GM23248 (cell line): ENCODE results near the gene KIF4B. TPM values are rescaled to one million over a fixed set of nuclear protein-coding genes. Genes with fewer than 3 reads are reported as not detected.
"Not testable (repeated sequence)": the region's sequence is repeated elsewhere in the genome, so short reads cannot be mapped to it uniquely, and the experiment has no call there.

Source experiments
- DNase-seq: peaks from one replicate; pipeline ENCODE4 v3.0.0-alpha.2; 2015
- H2AFZ ChIP-seq: fragments of 200-600 bp; sonication (generic); 2 replicates; pipeline ENCODE4 v1.6.1; 2016; ENCODE audit warnings: antibody characterized with exemption
- H3F3A ChIP-seq: fragments of 200-600 bp; sonication (generic); 2 replicates; pipeline ENCODE4 v1.6.1; 2016; ENCODE audit warnings: mild to moderate bottlenecking, antibody characterized with exemption, mixed run types; ENCODE audit not compliant: insufficient read depth
- H3K27ac ChIP-seq: fragments of 200-600 bp; sonication (generic); 2 replicates; pipeline ENCODE4 v1.5.1; 2016; ENCODE audit warnings: mild to moderate bottlenecking
- H3K27me3 ChIP-seq: fragments of 200-600 bp; sonication (generic); replicated peaks from 2 replicates; pipeline ENCODE4 v1.6.1; 2016; ENCODE audit warnings: mild to moderate bottlenecking; ENCODE audit not compliant: insufficient read depth
- H3K36me3 ChIP-seq: fragments of 200-600 bp; sonication (generic); 2 replicates; pipeline ENCODE4 v1.6.1; 2016; ENCODE audit warnings: low read depth, mild to moderate bottlenecking
- H3K4me1 ChIP-seq: fragments of 200-600 bp; sonication (generic); 2 replicates; pipeline ENCODE4 v1.6.1; 2016; ENCODE audit warnings: mild to moderate bottlenecking; ENCODE audit not compliant: insufficient read depth
- H3K4me2 ChIP-seq: fragments of 200-600 bp; sonication (generic); one replicate; pipeline ENCODE4 v1.6.1; 2016; ENCODE audit warnings: mild to moderate bottlenecking; ENCODE audit not compliant: unreplicated experiment
- H3K4me3 ChIP-seq: fragments of 200-600 bp; sonication (generic); 2 replicates; pipeline ENCODE4 v1.5.1; 2016; ENCODE audit warnings: mild to moderate bottlenecking
- H3K79me2 ChIP-seq: fragments of 200-600 bp; sonication (generic); 2 replicates; pipeline ENCODE4 v1.6.1; 2016; ENCODE audit warnings: mild to moderate bottlenecking; ENCODE audit not compliant: insufficient read depth
- H3K9ac ChIP-seq: fragments of 200-600 bp; sonication (generic); 2 replicates; pipeline ENCODE4 v1.6.1; 2016; ENCODE audit warnings: mild to moderate bottlenecking
- H3K9me2 ChIP-seq: fragments of 200-600 bp; sonication (generic); 2 replicates; pipeline ENCODE4 v1.6.1; 2016; ENCODE audit warnings: mixed run types, mild to moderate bottlenecking, moderate library complexity; ENCODE audit not compliant: insufficient read depth
- H3K9me3 ChIP-seq: fragments of 200-600 bp; sonication (generic); one replicate; pipeline ENCODE4 v1.6.1; 2017; ENCODE audit warnings: low read depth
- H4K20me1 ChIP-seq: fragments of 200-600 bp; sonication (generic); 2 replicates; pipeline ENCODE4 v1.6.0; 2016; ENCODE audit not compliant: insufficient read depth
- EZH2 ChIP-seq: fragments of 200-600 bp; sonication (generic); IDR thresholded peaks from 2 replicates; pipeline ENCODE4 v1.6.1; 2018; ENCODE audit warnings: antibody characterized with exemption, mild to moderate bottlenecking; ENCODE audit not compliant: insufficient read depth, poor library complexity, severe bottlenecking
- EZH2phosphoT487 ChIP-seq: fragments of 200-600 bp; sonication (generic); IDR thresholded peaks from 2 replicates; pipeline ENCODE4 v1.6.1; 2018; ENCODE audit warnings: antibody characterized with exemption, moderate library complexity, mild to moderate bottlenecking, low read depth; ENCODE audit not compliant: insufficient read depth
- WGBS, 2 experiments: methylation state at CpG; one replicate each; pipeline ENCODE4 v1.1.6; 2015 to 2017; ENCODE audit warnings: low lambda C conversion rate in 2 of 2, low coverage in 1 of 2; ENCODE audit errors: missing lambda C conversion rate in 2 of 2; 5-methylcytosine and 5-hydroxymethylcytosine counted together
- in situ Hi-C: fragments of 300-500 bp; cut with MboI; formaldehyde crosslinking; loops from 2 replicates; pipeline ENCODE4 v1.15.0; 2020
- polyA plus RNA-seq: library from polyadenylated mRNA; unstranded; fragments of >200 nt; fragmentation: Nextera tagmentation; extraction: Ambion mirVana; gene quantifications from 2 replicates; pipeline ENCODE4 v1.2.1, GENCODE V29; 2016
- total RNA-seq: library from RNA; depleted of rRNA; stranded (reverse); fragments of >200 nt; shearing (Covaris generic); gene quantifications from 2 replicates; pipeline ENCODE4 v1.2.3, GENCODE V29; 2014

The KIF4B gene
- total and polyA plus RNA-seq, 2 experiments from 2014 or later = not detected

DNA sequence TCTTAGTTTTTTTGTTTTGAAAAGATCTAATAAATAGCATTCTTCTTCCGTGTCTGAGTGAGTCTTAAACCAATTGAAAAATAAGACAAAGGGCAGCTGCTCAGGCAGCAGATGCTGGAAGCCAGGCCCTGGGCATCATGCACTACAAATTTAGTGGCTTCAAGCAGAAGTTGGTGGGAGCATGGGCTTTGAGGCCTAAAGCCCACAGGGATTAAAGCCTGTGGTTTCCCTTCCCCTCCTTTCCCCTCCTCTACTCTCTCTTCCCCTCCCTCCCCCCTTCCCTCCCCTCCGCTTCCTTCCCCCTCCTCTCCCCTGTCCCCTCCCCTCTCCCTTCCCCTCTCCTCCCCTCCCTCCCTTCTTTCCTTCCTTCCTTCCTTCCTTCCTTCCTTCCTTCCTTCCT is 20.1 kb upstream of the KIF4B start:
- H4K20me1 ChIP-seq = no peaks in the 10 kb centered on the region
- TF ChIP-seq EZH2phosphoT487 = no peak
- no peak for TF ChIP-seq EZH2
- no peak overlapping the region for H2AFZ ChIP-seq
- no peaks in the 10 kb centered on the region for H3K4me1 ChIP-seq
- H3K4me2 ChIP-seq = no peak overlapping the region
- H3K9ac ChIP-seq = no peak overlapping the region
- H3F3A ChIP-seq = no peaks in the 10 kb centered on the region
- no peak overlapping the region for H3K4me3 ChIP-seq
- no peak overlapping the region for H3K27ac ChIP-seq
- H3K79me2 ChIP-seq = no peaks in the 10 kb centered on the region
- H3K27me3 ChIP-seq = 0 out of 2 replicates have a peak, but pooled peaks cover 4% of the 10 kb centered on the region
- no peak for DNase-seq
- H3K9me2 ChIP-seq = no peaks in the 10 kb centered on the region
- H3K9me3 ChIP-seq = no peaks in the 10 kb centered on the region
- 11 to 33% methylated on average over 1 to 2 of the region's 2 CpGs for WGBS, 2 experiments
- H3K36me3 ChIP-seq = no peaks in the 10 kb centered on the region
- in situ Hi-C loops = no loop called here

DNA sequence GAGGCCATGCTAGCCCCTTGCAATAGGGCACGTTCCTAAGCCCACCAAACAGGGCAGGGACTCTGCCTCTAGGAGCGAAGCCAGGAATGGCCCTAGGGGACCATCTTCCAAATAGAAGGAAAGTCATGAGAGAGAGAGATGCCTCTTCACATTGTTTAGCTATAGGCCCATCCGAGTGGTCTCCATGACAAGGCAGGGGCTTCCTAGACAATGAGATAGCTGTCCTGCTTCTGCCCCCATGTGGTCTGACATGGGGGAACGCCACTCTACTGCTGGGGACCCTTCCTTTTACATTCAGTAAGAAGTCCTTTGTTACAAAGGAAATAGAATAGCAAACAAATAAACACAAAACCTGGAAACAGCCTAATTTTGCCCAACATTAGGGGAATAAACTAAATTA is 17.9 kb upstream of the KIF4B start:
- TF ChIP-seq EZH2 = no peak
- TF ChIP-seq EZH2phosphoT487 = no peak
- no peak overlapping the region for H2AFZ ChIP-seq
- no peaks in the 10 kb centered on the region for H3K4me1 ChIP-seq
- H3K27ac ChIP-seq = no peak overlapping the region
- in situ Hi-C loops = no loop called here
- no peak overlapping the region for H3K4me2 ChIP-seq
- WGBS, 2 experiments = 28 to 47% methylated on average over 4 of the region's 4 CpGs
- no peak overlapping the region for H3K9ac ChIP-seq
- no peaks in the 10 kb centered on the region for H3F3A ChIP-seq
- no peaks in the 10 kb centered on the region for H3K36me3 ChIP-seq
- H3K79me2 ChIP-seq = no peaks in the 10 kb centered on the region
- H3K27me3 ChIP-seq = 0 out of 2 replicates have a peak, but pooled peaks cover 4% of the 10 kb centered on the region
- H3K4me3 ChIP-seq = no peak overlapping the region
- H3K9me2 ChIP-seq = no peaks in the 10 kb centered on the region
- H4K20me1 ChIP-seq = no peaks in the 10 kb centered on the region
- H3K9me3 ChIP-seq = no peaks in the 10 kb centered on the region
- no peak for DNase-seq

DNA sequence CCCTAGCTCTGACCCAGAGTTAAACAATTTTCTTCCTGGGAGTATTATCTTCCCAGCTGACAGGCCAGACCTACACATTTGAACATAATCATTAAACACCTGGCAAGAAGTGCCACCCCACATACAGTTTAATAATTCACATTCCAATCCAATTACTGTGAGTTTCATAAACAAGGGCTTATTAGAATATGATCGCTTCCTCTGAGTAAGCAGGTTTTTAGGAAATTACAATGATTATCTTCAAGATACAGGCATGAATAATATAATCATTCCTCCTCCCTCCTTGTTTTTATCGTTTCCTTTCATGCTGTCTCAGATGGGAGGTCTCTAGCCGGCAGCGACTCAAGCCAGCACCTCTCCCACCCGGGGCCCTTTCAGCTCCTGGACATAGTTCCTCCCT is 15.8 kb upstream of the KIF4B start:
- Histone ChIP-seq H3K4me3 (no peak overlapping the region), H3K79me2 (no peaks in the 10 kb centered on the region), H3K4me2 (no peak overlapping the region), H3K4me1 (no peaks in the 10 kb centered on the region), H2AFZ (no peak overlapping the region), H3K27ac (no peak overlapping the region), H3K9me3 (no peaks in the 10 kb centered on the region), H3K9me2 (no peaks in the 10 kb centered on the region), H3F3A (no peaks in the 10 kb centered on the region), H4K20me1 (no peaks in the 10 kb centered on the region), H3K36me3 (no peaks in the 10 kb centered on the region), H3K9ac (no peak overlapping the region), H3K27me3 (no peaks in the 10 kb centered on the region)
- DNase-seq = no peak
- 64 to 65% methylated on average over 5 of the region's 5 CpGs for WGBS, 2 experiments
- no peak for TF ChIP-seq EZH2phosphoT487
- in situ Hi-C loops = no loop called here

DNA sequence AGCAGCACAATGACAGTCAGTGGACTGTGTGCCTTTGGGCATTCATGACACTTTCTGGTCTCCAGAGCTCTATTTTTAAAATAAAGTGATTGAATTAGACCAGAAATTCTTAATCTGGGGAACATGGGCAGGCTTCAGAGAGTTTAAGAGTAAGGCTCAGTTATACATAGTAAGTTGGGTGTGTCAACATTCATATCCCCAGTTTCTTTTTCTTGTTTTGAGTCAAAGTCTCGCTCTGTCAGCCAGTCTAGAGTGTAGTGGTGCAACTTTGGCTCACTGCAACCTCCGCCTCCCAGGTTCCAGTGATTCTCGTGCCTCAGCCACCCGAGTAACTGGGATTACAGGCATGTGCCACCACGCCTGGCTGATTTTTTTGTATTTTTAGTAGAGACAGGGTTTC is 13.7 kb upstream of the KIF4B start:
- Histone ChIP-seq H3K4me1 (no peaks in the 10 kb centered on the region), H3K79me2 (no peaks in the 10 kb centered on the region), H2AFZ (no peak overlapping the region), H3F3A (no peaks in the 10 kb centered on the region), H3K9ac (no peak overlapping the region), H3K9me2 (no peaks in the 10 kb centered on the region), H4K20me1 (no peaks in the 10 kb centered on the region), H3K27ac (no peak overlapping the region), H3K36me3 (no peaks in the 10 kb centered on the region), H3K4me2 (no peak overlapping the region), H3K27me3 (no peaks in the 10 kb centered on the region), H3K9me3 (no peaks in the 10 kb centered on the region), H3K4me3 (no peak overlapping the region)
- no peak for DNase-seq
- in situ Hi-C loops = no loop called here
- WGBS, 2 experiments = 39 to 45% methylated on average over 5 of the region's 5 CpGs
- TF ChIP-seq EZH2phosphoT487 = no peak
- TF ChIP-seq EZH2 = no peak

DNA sequence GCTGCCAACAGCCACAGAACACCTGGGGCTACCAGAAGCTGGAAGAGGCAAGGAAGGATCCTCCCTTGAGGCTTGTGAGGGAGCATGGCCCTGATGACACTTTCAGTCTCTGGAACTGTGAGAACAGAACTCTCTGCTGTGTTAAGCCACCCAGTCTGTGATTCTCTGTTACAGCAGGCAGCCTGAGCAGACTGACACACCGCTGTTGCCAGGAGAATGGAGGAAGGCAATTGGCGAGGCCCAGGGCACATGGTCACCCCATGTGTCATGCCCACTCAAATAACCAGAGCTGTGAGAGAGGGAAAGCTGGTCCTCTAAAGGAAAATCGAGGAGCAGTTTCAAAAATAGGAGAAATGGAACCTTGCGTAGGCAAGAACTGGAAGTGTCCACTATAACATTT is 12.0 kb upstream of the KIF4B start:
- H3K27me3 ChIP-seq = no peaks in the 10 kb centered on the region
- no peak overlapping the region for H3K9ac ChIP-seq
- TF ChIP-seq EZH2 (no peak), EZH2phosphoT487 (no peak)
- DNase-seq = no peak
- in situ Hi-C loops = no loop called here
- H3K9me2 ChIP-seq = no peaks in the 10 kb centered on the region
- H3K79me2 ChIP-seq = no peaks in the 10 kb centered on the region
- 58 to 65% methylated on average over 4 of the region's 4 CpGs for WGBS, 2 experiments
- no peaks in the 10 kb centered on the region for H3F3A ChIP-seq
- no peaks in the 10 kb centered on the region for H4K20me1 ChIP-seq
- no peak overlapping the region for H3K4me3 ChIP-seq
- no peaks in the 10 kb centered on the region for H3K4me1 ChIP-seq
- H3K9me3 ChIP-seq = no peaks in the 10 kb centered on the region
- no peaks in the 10 kb centered on the region for H3K36me3 ChIP-seq
- no peak overlapping the region for H3K27ac ChIP-seq
- H2AFZ ChIP-seq = no peak overlapping the region
- H3K4me2 ChIP-seq = no peak overlapping the region

- H2AFZ ChIP-seq, H3K9ac ChIP-seq, H3K4me2 ChIP-seq, H3F3A ChIP-seq, H3K36me3 ChIP-seq, in situ Hi-C loops, H3K4me1 ChIP-seq, H3K4me3 ChIP-seq, H3K27me3 ChIP-seq, H3K79me2 ChIP-seq, H3K9me3 ChIP-seq, DNase-seq, H3K27ac ChIP-seq, H3K9me2 ChIP-seq, H4K20me1 ChIP-seq: not testable (repeated sequence)
- 27 to 35% methylated on average over 4 of the region's 4 CpGs for WGBS, 2 experiments
Observed at GRCh38 chr5:155002722-155003121, 10.8 kb upstream of the KIF4B start.
